Loucy (cell line): ENCODE results near the gene MYOZ3.

ENCODE experiments used
- H2AFZ ChIP-seq: fragments of 200-600 bp; sonication (generic); 2 replicates; pipeline ENCODE4 v1.6.0; 2016; ENCODE audit warnings: antibody characterized with exemption, mild to moderate bottlenecking, low read length, moderate library complexity
- H3F3A ChIP-seq: fragments of 200-600 bp; 2 replicates; pipeline ENCODE4 v1.6.0; 2016; ENCODE audit warnings: antibody characterized with exemption, low read depth, mild to moderate bottlenecking
- H3K27me3 ChIP-seq: fragments of 200-600 bp; sonication (generic); 2 replicates; pipeline ENCODE4 v1.6.1; 2014; ENCODE audit warnings: low read length, mild to moderate bottlenecking; ENCODE audit not compliant: insufficient read depth, poor library complexity, severe bottlenecking
- H3K36me3 ChIP-seq: fragments of 200-600 bp; sonication (generic); 2 replicates; pipeline ENCODE4 v1.6.1; 2016; ENCODE audit warnings: low read length; ENCODE audit not compliant: insufficient read depth
- H3K4me1 ChIP-seq: fragments of 200-600 bp; sonication (generic); 2 replicates; pipeline ENCODE4 v1.5.1; 2014; ENCODE audit warnings: low read length, mild to moderate bottlenecking; ENCODE audit not compliant: insufficient read depth, poor library complexity, severe bottlenecking
- H3K4me2 ChIP-seq: fragments of 200-600 bp; sonication (generic); 2 replicates; pipeline ENCODE4 v1.6.0; 2014; ENCODE audit warnings: antibody characterized with exemption, low read length, low read depth, mild to moderate bottlenecking; ENCODE audit not compliant: poor library complexity, severe bottlenecking
- H3K4me3 ChIP-seq: fragments of 200-600 bp; sonication (generic); 2 replicates; pipeline ENCODE4 v1.5.1; 2014; ENCODE audit warnings: low read length, mild to moderate bottlenecking, mixed read lengths; ENCODE audit not compliant: poor library complexity, severe bottlenecking
- H3K79me2 ChIP-seq: fragments of 200-600 bp; sonication (generic); 2 replicates; pipeline ENCODE4 v1.6.1; 2014; ENCODE audit warnings: low read length; ENCODE audit not compliant: insufficient read depth
- H3K9ac ChIP-seq: fragments of 200-600 bp; sonication (generic); 2 replicates; pipeline ENCODE4 v1.6.0; 2014; ENCODE audit warnings: mild to moderate bottlenecking, low read depth, low read length, moderate library complexity; ENCODE audit not compliant: poor library complexity, severe bottlenecking
- H3K9me2 ChIP-seq: fragments of 200-600 bp; sonication (generic); replicated peaks from 2 replicates; pipeline ENCODE4 v1.6.1; 2016; ENCODE audit warnings: low read depth, low read length, mixed read lengths
- H3K9me3 ChIP-seq: fragments of 200-600 bp; sonication (generic); 2 replicates; pipeline ENCODE4 v1.6.1; 2014; ENCODE audit warnings: mild to moderate bottlenecking, antibody characterized with exemption, low read length, low read depth; ENCODE audit not compliant: insufficient read depth
- H4K20me1 ChIP-seq: fragments of 200-600 bp; sonication (generic); 2 replicates; pipeline ENCODE4 v1.6.0; 2014; ENCODE audit warnings: antibody characterized with exemption, low read length, mild to moderate bottlenecking; ENCODE audit not compliant: insufficient read depth, poor library complexity, severe bottlenecking
- CTCF ChIP-seq: fragments of 200-600 bp; sonication (generic); conservative IDR thresholded peaks from 2 replicates; pipeline ENCODE4 v1.5.1; 2014; ENCODE audit warnings: mild to moderate bottlenecking, antibody characterized with exemption, low read length
- EZH2phosphoT487 ChIP-seq: fragments of 200-600 bp; IDR thresholded peaks from 2 replicates; pipeline ENCODE4 v1.6.1; 2018; ENCODE audit warnings: antibody characterized with exemption, mild to moderate bottlenecking, moderate library complexity, borderline replicate concordance

Gene MYOZ3

GRCh38 chr5:150658699-150659265, 2.3 kb upstream of the MYOZ3 start:
- Histone ChIP-seq H3K27me3 (no peaks in the 10 kb centered on the region), H3K4me3 (no peak overlapping the region), H3K4me2 (no peak overlapping the region), H2AFZ (no peak overlapping the region), H4K20me1 (no peaks in the 10 kb centered on the region), H3F3A (no peaks in the 10 kb centered on the region), H3K9me3 (no peaks in the 10 kb centered on the region), H3K36me3 (no peaks in the 10 kb centered on the region), H3K79me2 (no peaks in the 10 kb centered on the region), H3K9ac (no peak overlapping the region), H3K9me2 (no peaks in the 10 kb centered on the region), H3K4me1 (peaks cover 12% of the 10 kb centered on the region)
- TF ChIP-seq CTCF (no peak), EZH2phosphoT487 (no peak)

- no peaks in the 10 kb centered on the region for H4K20me1 ChIP-seq
- no peak overlapping the region for H3K4me2 ChIP-seq
- H3K27me3 ChIP-seq = no peaks in the 10 kb centered on the region
- no peak for TF ChIP-seq CTCF
- no peak for TF ChIP-seq EZH2phosphoT487
- H3K9me3 ChIP-seq = no peaks in the 10 kb centered on the region
- no peak overlapping the region for H3K4me3 ChIP-seq
- H3K79me2 ChIP-seq = no peaks in the 10 kb centered on the region
- no peaks in the 10 kb centered on the region for H3F3A ChIP-seq
- no peak overlapping the region for H3K9ac ChIP-seq
- no peaks in the 10 kb centered on the region for H3K36me3 ChIP-seq
- H2AFZ ChIP-seq = no peak overlapping the region
- no peaks in the 10 kb centered on the region for H3K9me2 ChIP-seq
- peaks cover 12% of the 10 kb centered on the region for H3K4me1 ChIP-seq
These were observed 1.5 kb upstream of the MYOZ3 start for GRCh38 chr5:150659360-150660107.

GRCh38 chr5:150660108-150660831, 781 bp upstream of the MYOZ3 start:
- Histone ChIP-seq H3K4me3 (no peak overlapping the region), H3K79me2 (no peaks in the 10 kb centered on the region), H3K36me3 (no peaks in the 10 kb centered on the region), H3F3A (no peaks in the 10 kb centered on the region), H3K27me3 (no peaks in the 10 kb centered on the region), H4K20me1 (no peaks in the 10 kb centered on the region), H3K9me3 (no peaks in the 10 kb centered on the region), H3K4me2 (no peak overlapping the region), H3K9ac (no peak overlapping the region), H3K9me2 (no peaks in the 10 kb centered on the region), H3K4me1 (peaks cover 12% of the 10 kb centered on the region), H2AFZ (no peak overlapping the region)
- TF ChIP-seq EZH2phosphoT487 (no peak), CTCF (no peak)
